Neural progenitor cell (in vitro differentiated cells): ENCODE results near the gene ABI3BP.

Experiments used
- EZH2 ChIP-seq: fragments of 200-600 bp; sonication (generic); IDR thresholded peaks from 2 replicates; pipeline ENCODE4 v1.6.1; 2017; ENCODE audit warnings: antibody characterized with exemption, mild to moderate bottlenecking, moderate library complexity
- EZH2phosphoT487 ChIP-seq: fragments of 200-600 bp; sonication (generic); IDR thresholded peaks from 2 replicates; pipeline ENCODE4 v1.6.1; 2017; ENCODE audit warnings: antibody characterized with exemption
- TF ChIP-seq, protein P1 (sequence below): fragments of 200-600 bp; sonication (generic); IDR thresholded peaks from 2 replicates; pipeline ENCODE4 v1.5.1; 2017; ENCODE audit warnings: antibody characterized with exemption, mild to moderate bottlenecking

DNA sequence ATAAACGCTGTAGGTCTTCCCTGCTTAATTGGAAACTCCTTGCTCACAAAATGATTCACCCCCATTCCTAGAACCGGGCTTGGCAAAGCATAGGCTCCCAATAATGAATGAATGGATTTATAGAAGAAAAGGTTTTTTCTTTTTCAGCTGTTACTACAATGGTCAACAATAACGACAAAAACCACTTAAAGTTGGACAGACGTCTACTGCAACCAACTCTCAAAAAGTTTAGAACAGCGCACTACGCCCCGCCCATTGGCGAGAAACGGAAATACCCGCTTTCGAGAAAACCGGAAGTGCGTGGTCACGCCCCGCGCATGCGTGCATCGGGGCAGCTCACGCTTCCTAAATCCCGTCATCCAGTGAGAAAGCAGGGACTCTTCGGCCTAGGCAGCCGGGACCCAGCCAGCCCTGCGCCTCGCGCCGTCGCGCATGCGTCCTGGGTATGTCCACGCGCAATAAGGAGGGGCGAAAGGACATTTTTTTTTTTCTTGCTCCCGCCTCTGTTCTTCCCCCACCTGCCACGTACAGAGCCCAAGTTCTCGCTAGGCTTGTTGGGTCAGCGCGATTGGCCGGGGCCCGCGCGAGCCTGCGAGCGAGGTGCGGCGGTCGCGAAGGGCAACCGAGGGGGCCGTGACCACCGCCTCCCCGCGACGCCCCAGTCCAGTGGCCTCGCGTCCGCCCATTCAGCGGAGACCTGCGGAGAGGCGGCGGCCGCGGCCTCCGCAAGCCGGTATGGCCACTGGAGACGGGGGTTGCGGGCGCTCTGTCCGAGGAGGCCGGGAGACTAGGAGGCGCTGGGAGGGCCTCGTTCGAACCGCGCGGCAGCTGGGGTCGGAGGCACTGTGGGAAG lies 284.0 kb downstream of the ABI3BP start, which contains the start of gene TFG:
- TF ChIP-seq, protein P1, sequence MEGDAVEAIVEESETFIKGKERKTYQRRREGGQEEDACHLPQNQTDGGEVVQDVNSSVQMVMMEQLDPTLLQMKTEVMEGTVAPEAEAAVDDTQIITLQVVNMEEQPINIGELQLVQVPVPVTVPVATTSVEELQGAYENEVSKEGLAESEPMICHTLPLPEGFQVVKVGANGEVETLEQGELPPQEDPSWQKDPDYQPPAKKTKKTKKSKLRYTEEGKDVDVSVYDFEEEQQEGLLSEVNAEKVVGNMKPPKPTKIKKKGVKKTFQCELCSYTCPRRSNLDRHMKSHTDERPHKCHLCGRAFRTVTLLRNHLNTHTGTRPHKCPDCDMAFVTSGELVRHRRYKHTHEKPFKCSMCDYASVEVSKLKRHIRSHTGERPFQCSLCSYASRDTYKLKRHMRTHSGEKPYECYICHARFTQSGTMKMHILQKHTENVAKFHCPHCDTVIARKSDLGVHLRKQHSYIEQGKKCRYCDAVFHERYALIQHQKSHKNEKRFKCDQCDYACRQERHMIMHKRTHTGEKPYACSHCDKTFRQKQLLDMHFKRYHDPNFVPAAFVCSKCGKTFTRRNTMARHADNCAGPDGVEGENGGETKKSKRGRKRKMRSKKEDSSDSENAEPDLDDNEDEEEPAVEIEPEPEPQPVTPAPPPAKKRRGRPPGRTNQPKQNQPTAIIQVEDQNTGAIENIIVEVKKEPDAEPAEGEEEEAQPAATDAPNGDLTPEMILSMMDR = no peak
- TF ChIP-seq EZH2 (no peak), EZH2phosphoT487 (no peak)
